ENCODE measurements around the gene RPS21. TPM values are rescaled to one million over a fixed set of nuclear protein-coding genes. Genes with fewer than 3 reads are reported as not detected.

Gene RPS21
- total and polyA plus RNA-seq, 2 of the 13 experiments (the other 11 are each of a cell fraction or from before 2014, with no cell fraction given), result 2,647 to 11,063 TPM

GRCh38 chr20:62406635-62407176 lies 19.8 kb downstream of the RPS21 start (continued):
- TF ChIP-seq ETS1 (CRISPR knock-in tag; IDR thresholded peaks at IDR 0.05) (no peak), ZNF383 (CRISPR knock-in tag; IDR thresholded peaks at IDR 0.05; ENCODE audit: borderline replicate concordance) (no peak), ZNF562 (CRISPR knock-in tag; IDR thresholded peaks at IDR 0.05; ENCODE audit: borderline replicate concordance) (no peak), NR1H2 (CRISPR knock-in tag; IDR thresholded peaks at IDR 0.05; ENCODE audit: borderline replicate concordance, low read depth) (no peak), RARG (CRISPR knock-in tag; IDR thresholded peaks at IDR 0.05; ENCODE audit: low read depth) (no peak), ZMYM3 (CRISPR knock-in tag; IDR thresholded peaks at IDR 0.05) (no peak), PRPF4 (IDR thresholded peaks at IDR 0.05; ENCODE audit: low read depth, low read length, poor library complexity, severe bottlenecking) (no peak), ZNF281 (CRISPR knock-in tag; IDR thresholded peaks at IDR 0.05; ENCODE audit: borderline replicate concordance) (0 out of 2 replicates have a peak, but pooled peaks have one; percentile 6), HNRNPL (IDR thresholded peaks at IDR 0.05; ENCODE audit: low read depth, low read length) (0 out of 2 replicates have a peak, but pooled peaks have one; percentile 3), CENPT (CRISPR knock-in tag; IDR thresholded peaks at IDR 0.05; ENCODE audit: low read depth) (no peak), ZNF672 (CRISPR knock-in tag; IDR thresholded peaks at IDR 0.05) (no peak), ZNF776 (CRISPR knock-in tag; IDR thresholded peaks at IDR 0.05) (no peak), LCORL (IDR thresholded peaks at IDR 0.05) (no peak), LCORL (CRISPR knock-in tag; IDR thresholded peaks at IDR 0.05) (no peak), RFXANK (CRISPR knock-in tag; IDR thresholded peaks at IDR 0.05) (no peak), CEBPG (CRISPR knock-in tag; IDR thresholded peaks at IDR 0.05) (no peak), HMGXB4 (CRISPR knock-in tag; IDR thresholded peaks at IDR 0.05; ENCODE audit: borderline replicate concordance in 1 of 2, low read depth in 1 of 2) (no peak), ATF2 (CRISPR knock-in tag; IDR thresholded peaks at IDR 0.05) (peak; percentile 77; the same call in 1 of the 2 replicates), CREM (IDR thresholded peaks at IDR 0.05) (no peak; the same call in 1 of the 2 replicates), CREM (CRISPR knock-in tag; IDR thresholded peaks at IDR 0.05) (no peak), SOX6 (IDR thresholded peaks at IDR 0.05) (no peak), SOX6 (CRISPR knock-in tag; IDR thresholded peaks at IDR 0.05) (peak; percentile 95), ZNF292 (CRISPR knock-in tag; IDR thresholded peaks at IDR 0.05; ENCODE audit: borderline replicate concordance, low read depth) (no peak), SALL1 (CRISPR knock-in tag; IDR thresholded peaks at IDR 0.05) (0 out of 2 replicates have a peak, but pooled peaks have one; percentile 13), NRL (CRISPR knock-in tag; IDR thresholded peaks at IDR 0.05; ENCODE audit: borderline replicate concordance) (peak; percentile 68; the same call in 1 of the 2 replicates)

Data from HepG2 (cell line).